ENCODE measurements around the gene RDX. TPM values are rescaled to one million over a fixed set of nuclear protein-coding genes. Genes with fewer than 3 reads are reported as not detected.

The RDX gene
- total RNA-seq, 1 experiment from 2014 or later = 76.8 TPM

GRCh38 chr11:110141812-110142211, 154.6 kb downstream of the RDX start:
- CTCF ChIA-PET = interaction anchor here (0.9 kb wide), 1 partner anchor 47 kb away, joined by 3 read pairs; no protein-coding TSS in a partner anchor
- Mint-ChIP-seq H3K4me3 (ENCODE audit: low read depth, unreplicated experiment) (no peak overlapping the region), H3K9me3 (ENCODE audit: low read depth, unreplicated experiment) (no peaks in the 10 kb centered on the region), H3K27me3 (ENCODE audit: unreplicated experiment) (no peaks in the 10 kb centered on the region), H3K4me1 (ENCODE audit: low read depth, unreplicated experiment) (no peaks in the 10 kb centered on the region), H3K27ac (ENCODE audit: unreplicated experiment) (no peak overlapping the region), H3K36me3 (ENCODE audit: insufficient read depth, unreplicated experiment) (no peaks in the 10 kb centered on the region)
- no peak for TF ChIP-seq CTCF (IDR thresholded peaks at IDR 0.05; ENCODE audit: unreplicated experiment)
- no peak for DNase-seq
- BruUV-seq (replicated peaks) = no TSS peak
- intact Hi-C loops (cut with micrococcal nuclease; ENCODE audit: unreplicated experiment) = no loop called here

- CTCF ChIA-PET = no interaction called here
- Mint-ChIP-seq H3K4me3 (ENCODE audit: low read depth, unreplicated experiment) (no peak overlapping the region), H3K9me3 (ENCODE audit: low read depth, unreplicated experiment) (no peaks in the 10 kb centered on the region), H3K36me3 (ENCODE audit: insufficient read depth, unreplicated experiment) (no peaks in the 10 kb centered on the region), H3K27ac (ENCODE audit: unreplicated experiment) (no peak overlapping the region), H3K4me1 (ENCODE audit: low read depth, unreplicated experiment) (no peaks in the 10 kb centered on the region), H3K27me3 (ENCODE audit: unreplicated experiment) (no peaks in the 10 kb centered on the region)
- intact Hi-C loops (cut with micrococcal nuclease; ENCODE audit: unreplicated experiment) = no loop called here
- TF ChIP-seq CTCF (IDR thresholded peaks at IDR 0.05; ENCODE audit: unreplicated experiment) = no peak
- BruUV-seq (replicated peaks) = no TSS peak
- DNase-seq = no peak
Observed at GRCh38 chr11:110134110-110134509, 162.3 kb downstream of the RDX start.

- no peak overlapping the region for H3K27ac Mint-ChIP-seq (ENCODE audit: unreplicated experiment)
- H3K4me1 Mint-ChIP-seq (ENCODE audit: low read depth, unreplicated experiment) = no peaks in the 10 kb centered on the region
Observed at GRCh38 chr11:110133160-110133559, 163.3 kb downstream of the RDX start.

GRCh38 chr11:110131386-110132123, 164.9 kb downstream of the RDX start:
- Mint-ChIP-seq H3K36me3 (ENCODE audit: insufficient read depth, unreplicated experiment) (no peaks in the 10 kb centered on the region), H3K4me3 (ENCODE audit: low read depth, unreplicated experiment) (no peak overlapping the region), H3K9me3 (ENCODE audit: low read depth, unreplicated experiment) (no peaks in the 10 kb centered on the region), H3K4me1 (ENCODE audit: low read depth, unreplicated experiment) (no peaks in the 10 kb centered on the region), H3K27ac (ENCODE audit: unreplicated experiment) (no peak overlapping the region), H3K27me3 (ENCODE audit: unreplicated experiment) (no peaks in the 10 kb centered on the region)
- no TSS peak for BruUV-seq (replicated peaks)
- intact Hi-C loops (cut with micrococcal nuclease; ENCODE audit: unreplicated experiment) = no loop called here
- no peak for TF ChIP-seq CTCF (IDR thresholded peaks at IDR 0.05; ENCODE audit: unreplicated experiment)
- CTCF ChIA-PET = no interaction called here
- DNase-seq = no peak

More at GRCh38 chr11:110133160-110133559, 163.3 kb downstream of the RDX start:
- no peak for DNase-seq
- CTCF ChIA-PET = no interaction called here
- no peak for TF ChIP-seq CTCF (IDR thresholded peaks at IDR 0.05; ENCODE audit: unreplicated experiment)
- intact Hi-C loops (cut with micrococcal nuclease; ENCODE audit: unreplicated experiment) = no loop called here
- Mint-ChIP-seq H3K9me3 (ENCODE audit: low read depth, unreplicated experiment) (no peaks in the 10 kb centered on the region), H3K27me3 (ENCODE audit: unreplicated experiment) (no peaks in the 10 kb centered on the region), H3K4me3 (ENCODE audit: low read depth, unreplicated experiment) (no peak overlapping the region), H3K36me3 (ENCODE audit: insufficient read depth, unreplicated experiment) (no peaks in the 10 kb centered on the region)
- BruUV-seq (replicated peaks) = no TSS peak
